Natural killer cell treated with Interleukin-12 subunit alpha and Interleukin-12 subunit beta and Interleukin-15 and Interleukin-18, amount 100 ng/mL, for 72 hours (primary cell): ENCODE data around the gene DLG5. TPM values are rescaled to one million over a fixed set of nuclear protein-coding genes. Genes with fewer than 3 reads are reported as not detected.

Source experiments
- ATAC-seq, 2 donors: fragments of 150-1000 bp; cut with Tn5 transposase in 1 of 2; sonication (Bioruptor Pico), chemical (Tn5 transposase) in 1 of 2; 2 replicates each; pipeline ENCODE4 v1.10.0; 2021
- DNase-seq: peaks from one replicate; pipeline ENCODE4 v3.0.0; 2022; ENCODE audit warnings: low spot score
- H3K27ac Mint-ChIP-seq, 2 donors: 1 replicate in 1 of 2; 2 replicates in 1 of 2; pipeline ENCODE4 v1.8.0; 2022; ENCODE audit warnings: mixed read lengths in 2 of 2, mild to moderate bottlenecking in 1 of 2, moderate library complexity in 1 of 2
- H3K27me3 Mint-ChIP-seq, 2 donors: 1 replicate in 1 of 2; 2 replicates in 1 of 2; pipeline ENCODE4 v1.8.0; 2022; ENCODE audit warnings: mixed read lengths in 2 of 2
- H3K36me3 Mint-ChIP-seq: one replicate; pipeline ENCODE4 v1.8.0; 2022; ENCODE audit warnings: mixed read lengths
- H3K4me1 Mint-ChIP-seq, 2 donors: 1 replicate in 1 of 2; 2 replicates in 1 of 2; pipeline ENCODE4 v1.8.0; 2022; ENCODE audit warnings: low read depth in 2 of 2, mixed read lengths in 2 of 2, mild to moderate bottlenecking in 1 of 2
- H3K4me3 Mint-ChIP-seq: one replicate; pipeline ENCODE4 v1.8.0; 2022; ENCODE audit warnings: mixed read lengths
- H3K9me3 Mint-ChIP-seq: 2 replicates; pipeline ENCODE4 v1.8.0; 2022; ENCODE audit warnings: mixed read lengths
- total RNA-seq, 2 donors: library from RNA; stranded (reverse); gene quantifications; one replicate each; pipeline ENCODE4 v1.2.3, GENCODE V29; 2022

The DLG5 gene
- total RNA-seq, 2 donors from 2014 or later, result 8.5 to 12.3 TPM

DNA sequence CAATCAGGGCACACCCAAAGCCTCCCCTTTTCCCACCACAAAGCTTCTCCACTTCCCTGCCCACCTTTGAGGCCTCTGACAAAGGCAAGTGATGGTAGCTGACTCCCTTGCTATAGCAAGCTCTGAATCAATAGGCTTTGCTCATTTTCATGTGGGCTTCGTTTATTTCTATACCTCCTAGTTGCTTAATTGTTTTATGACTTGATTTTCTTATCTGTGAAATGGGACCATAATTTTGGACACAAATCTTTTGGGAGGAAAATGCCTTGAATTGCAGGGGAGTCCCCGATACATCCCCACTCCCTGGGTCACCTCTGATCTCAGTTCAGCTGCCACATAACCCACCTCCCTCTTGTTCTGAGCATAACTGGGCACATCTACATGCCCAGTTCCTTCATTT, 13.7 kb upstream of the DLG5 start:
- no peak overlapping the region for H3K27ac Mint-ChIP-seq
- H3K4me3 Mint-ChIP-seq, result no peak overlapping the region
- no peaks in the 10 kb centered on the region for H3K36me3 Mint-ChIP-seq
- peaks cover 4 to 12% of the 10 kb centered on the region in 2 donors for H3K4me1 Mint-ChIP-seq
- peaks cover 3 to 7% of the 10 kb centered on the region in 2 donors for H3K27me3 Mint-ChIP-seq
- ATAC-seq, result no peak
- H3K9me3 Mint-ChIP-seq, result no peaks in the 10 kb centered on the region
- DNase-seq, result no peak

DNA sequence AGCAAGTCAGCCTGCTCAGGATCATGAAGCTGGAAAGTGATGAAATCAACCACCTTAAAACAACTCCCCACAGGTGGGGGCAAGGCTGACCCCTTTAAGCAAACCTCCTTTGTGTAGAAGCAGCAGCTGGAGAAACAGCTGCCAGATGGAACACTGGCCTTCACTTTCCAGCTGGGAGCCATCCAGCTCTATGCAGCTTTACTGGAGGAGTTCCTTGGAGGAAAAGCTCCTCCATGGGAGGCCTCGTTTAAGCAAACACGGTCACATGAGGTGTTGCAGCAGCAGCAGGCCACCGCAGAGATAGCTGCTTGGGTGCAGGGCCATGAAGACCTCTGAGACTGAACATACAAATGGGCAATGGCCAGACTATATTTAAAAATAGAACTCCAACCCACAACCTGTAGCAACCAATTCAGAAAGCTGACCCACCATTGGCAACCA, 13.0 kb upstream of the DLG5 start:
- Mint-ChIP-seq H3K4me3 (no peak overlapping the region), H3K36me3 (no peaks in the 10 kb centered on the region), H3K9me3 (no peaks in the 10 kb centered on the region), H3K4me1 (peaks cover 4 to 11% of the 10 kb centered on the region in 2 donors), H3K27ac (no peak overlapping the region), H3K27me3 (peaks cover 3 to 4% of the 10 kb centered on the region in 2 donors)
- DNase-seq (no peak), ATAC-seq (no peak)

DNA sequence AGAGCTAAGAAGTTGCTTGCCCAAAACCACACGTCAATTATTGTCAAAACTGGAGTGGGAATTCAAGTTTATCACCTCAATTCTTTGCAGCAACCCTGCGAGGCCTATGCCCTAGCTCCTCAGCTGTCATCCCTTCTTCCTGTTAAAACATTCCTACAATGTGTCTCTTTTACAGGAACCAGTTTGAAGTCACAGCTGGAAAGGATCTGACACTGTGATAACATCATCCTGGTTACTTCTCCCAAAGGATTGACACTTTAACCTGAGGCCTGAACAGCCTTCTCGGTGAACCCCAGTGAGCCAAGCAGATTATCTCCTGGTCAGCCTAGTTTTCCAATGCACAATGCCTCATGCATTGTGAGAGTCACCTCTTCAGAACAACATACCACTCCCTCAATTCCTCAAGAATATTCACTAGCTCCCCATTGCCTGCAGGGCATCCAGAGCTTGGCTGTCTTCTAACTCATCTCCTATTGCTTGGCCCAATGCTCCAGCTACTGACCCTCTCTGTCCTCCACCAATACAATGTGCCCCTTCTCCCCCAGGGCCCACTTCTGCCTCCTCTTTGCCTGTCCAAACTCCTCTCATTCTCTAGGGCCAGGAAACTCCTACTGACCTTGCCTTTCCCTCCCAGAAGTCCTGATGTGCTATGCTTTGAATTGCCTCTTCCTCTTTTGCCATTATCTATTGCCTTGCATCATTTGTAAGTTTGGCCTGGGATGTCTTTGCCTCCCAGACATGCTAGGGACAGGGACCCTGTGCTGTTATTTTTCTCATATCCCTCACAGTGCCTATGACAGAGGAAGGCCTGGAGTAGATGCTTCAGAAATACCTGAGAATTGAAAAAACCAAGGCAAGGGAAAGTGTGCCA, 10.4 kb upstream of the DLG5 start:
- ATAC-seq (no peak), DNase-seq (no peak)
- Mint-ChIP-seq H3K27me3 (peaks cover 0 to 3% of the 10 kb centered on the region in 2 donors), H3K9me3 (no peaks in the 10 kb centered on the region), H3K4me1 (no peaks in the 10 kb centered on the region), H3K36me3 (no peaks in the 10 kb centered on the region), H3K27ac (no peak overlapping the region), H3K4me3 (no peak overlapping the region)

DNA sequence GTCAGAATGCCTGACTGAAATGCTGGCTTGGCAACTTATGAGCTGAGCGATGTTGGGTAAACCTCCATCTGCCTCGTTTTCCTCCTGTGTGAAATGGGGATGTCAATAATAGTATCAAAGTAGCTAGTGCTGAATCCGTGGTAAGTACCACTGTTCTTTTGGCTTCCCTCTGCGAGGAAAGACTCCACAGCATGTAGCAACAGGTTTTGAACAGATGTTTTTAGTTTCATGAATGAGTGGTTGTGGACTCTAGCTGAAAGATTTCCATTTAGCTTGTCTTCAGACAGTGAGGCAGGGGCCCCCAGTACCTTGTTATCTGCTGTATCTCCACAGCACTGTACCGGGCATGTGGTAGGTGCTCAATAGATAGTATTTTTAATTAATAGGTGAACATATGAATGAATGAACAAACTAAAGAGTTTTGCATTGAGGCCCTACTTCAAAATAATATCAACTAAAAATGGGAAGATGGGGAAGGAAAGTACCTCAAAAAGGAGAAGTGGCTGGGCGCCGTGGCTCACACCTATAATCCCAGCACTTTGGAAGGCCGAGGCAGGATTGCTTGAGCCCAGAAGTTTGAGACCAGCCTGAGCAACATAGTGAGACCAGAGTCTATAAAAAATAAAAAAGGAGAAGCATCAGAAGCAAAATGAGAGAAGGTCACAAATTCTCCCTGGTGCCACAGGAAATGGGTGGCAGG, 5.6 kb upstream of the DLG5 start:
- no peak overlapping the region for H3K27ac Mint-ChIP-seq
- no peak overlapping the region for H3K4me3 Mint-ChIP-seq
- DNase-seq (no peak), ATAC-seq (no peak)
- H3K27me3 Mint-ChIP-seq, result peaks cover 0 to 7% of the 10 kb centered on the region in 2 donors
- no peaks in the 10 kb centered on the region for H3K36me3 Mint-ChIP-seq
- peaks cover 0 to 7% of the 10 kb centered on the region in 2 donors for H3K4me1 Mint-ChIP-seq
- no peaks in the 10 kb centered on the region for H3K9me3 Mint-ChIP-seq

DNA sequence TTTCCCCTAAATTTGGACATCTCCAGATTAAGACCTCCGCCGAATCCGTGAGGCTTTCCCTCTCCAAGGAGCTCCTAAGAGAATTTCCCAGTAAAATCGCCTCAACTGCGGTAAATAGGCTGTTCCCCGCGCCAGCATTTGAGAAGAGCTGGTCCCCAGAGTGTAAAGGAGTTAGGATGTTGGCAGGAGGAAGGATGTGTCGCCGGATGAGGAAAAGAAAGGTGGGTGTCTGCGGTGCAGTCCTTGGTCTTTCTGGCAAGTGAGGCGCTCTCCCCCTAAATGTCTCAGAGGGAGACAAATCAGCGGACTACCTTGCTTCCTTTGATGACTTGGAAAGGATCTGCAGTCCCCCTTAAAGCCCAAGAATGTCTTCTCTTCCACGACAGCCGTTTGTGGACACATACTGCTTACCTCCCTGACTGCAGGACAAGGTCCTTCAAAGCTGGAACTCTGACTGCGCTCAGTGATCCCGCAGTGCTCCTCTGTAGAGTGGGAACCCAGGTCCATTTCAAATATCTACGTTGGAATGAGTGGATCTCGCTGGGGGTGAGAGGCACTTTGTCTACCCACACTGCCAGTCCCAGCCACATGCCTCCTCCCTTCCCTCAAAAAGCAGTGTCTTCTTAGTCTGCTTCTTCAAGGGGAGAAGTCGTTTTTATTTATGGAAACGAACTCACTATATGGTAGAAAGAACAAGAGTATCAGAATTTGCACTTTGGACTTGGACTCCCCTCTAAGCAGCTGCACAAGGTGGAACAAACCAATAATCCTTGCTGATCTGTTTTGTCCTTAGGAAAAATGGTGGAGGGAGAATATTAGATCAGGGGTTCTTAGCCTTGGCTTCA, 1.1 kb upstream of the DLG5 start:
- ATAC-seq, result no peak
- Mint-ChIP-seq H3K36me3 (no peaks in the 10 kb centered on the region), H3K9me3 (no peaks in the 10 kb centered on the region), H3K27ac (peak overlapping the region; percentile 8 to 23), H3K4me1 (peaks cover 8 to 14% of the 10 kb centered on the region in 2 donors), H3K27me3 (peaks cover 6 to 10% of the 10 kb centered on the region in 2 donors), H3K4me3 (peak overlapping the region; percentile 59)
- no peak for DNase-seq

DNA sequence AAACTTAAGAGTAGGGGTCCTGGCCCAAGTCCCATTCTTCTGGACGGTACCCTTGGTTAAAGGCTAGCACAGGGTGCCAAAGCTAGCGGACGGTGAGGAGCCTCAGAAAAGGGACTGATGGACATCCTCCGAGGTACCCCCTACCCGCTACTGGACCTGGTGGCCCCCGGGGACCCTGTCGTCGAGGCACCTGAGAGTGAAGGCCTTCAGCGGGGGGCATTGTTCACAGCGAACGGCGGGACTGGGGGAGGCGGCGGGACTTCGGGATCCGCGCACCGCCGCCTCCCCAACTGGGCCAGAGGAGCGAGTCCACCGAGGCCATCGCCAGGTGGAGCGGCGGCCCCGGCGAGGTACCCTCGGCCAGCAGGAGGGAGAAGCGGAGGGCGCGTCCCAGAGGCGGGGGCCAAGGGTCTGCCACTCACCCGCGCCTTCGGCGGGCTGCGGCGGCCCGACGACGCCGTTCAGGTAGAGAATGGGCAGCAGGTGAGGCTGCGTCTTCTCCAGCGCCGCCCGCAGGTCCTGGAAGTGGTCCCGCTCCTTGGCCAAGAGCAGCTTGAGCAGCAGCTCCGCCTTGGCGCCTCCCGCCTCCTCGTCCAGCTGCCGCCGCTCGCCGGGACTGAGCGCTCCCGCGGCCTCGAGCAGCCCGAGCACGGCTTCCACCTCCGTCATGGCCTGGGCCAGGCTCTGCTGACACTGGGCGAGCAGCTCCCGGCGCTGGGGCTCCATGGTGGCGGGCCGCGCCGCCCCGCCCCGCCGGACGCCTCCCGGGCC, 575 bp downstream of the DLG5 start:
- ATAC-seq, result peak; percentile 85 to 86
- Mint-ChIP-seq H3K27me3 (peaks cover 6 to 10% of the 10 kb centered on the region in 2 donors), H3K9me3 (no peaks in the 10 kb centered on the region), H3K27ac (peak overlapping the region in 1 of 2 donors; percentile 12), H3K4me3 (peak overlapping the region; percentile 88), H3K4me1 (peaks cover 18% of the 10 kb centered on the region in 2 donors), H3K36me3 (no peaks in the 10 kb centered on the region)
- DNase-seq, result peak; percentile 64

DNA sequence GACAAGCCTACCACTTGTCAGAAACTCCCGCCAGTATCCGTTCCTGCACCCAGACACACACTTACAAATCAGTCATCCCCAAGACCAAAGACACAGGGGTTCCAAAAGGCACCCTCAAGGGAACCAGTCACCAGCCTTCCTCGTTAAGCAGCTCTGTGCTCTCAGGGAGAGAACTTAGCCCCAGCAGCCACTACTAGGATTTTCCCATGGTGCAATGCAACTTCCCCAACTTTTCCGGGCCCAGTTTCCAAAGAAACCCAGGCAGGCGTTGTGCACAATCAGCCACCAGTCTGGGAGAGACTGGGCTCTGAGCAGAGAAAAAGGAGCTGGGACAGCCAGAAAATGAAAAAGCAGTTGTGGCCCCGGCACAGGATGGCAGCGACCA, 1.2 kb downstream of the DLG5 start:
- H3K27me3 Mint-ChIP-seq, result peaks cover 6 to 10% of the 10 kb centered on the region in 2 donors
- peaks cover 24% of the 10 kb centered on the region in 2 donors for H3K4me1 Mint-ChIP-seq
- peak overlapping the region; percentile 12 to 15 for H3K27ac Mint-ChIP-seq
- H3K36me3 Mint-ChIP-seq, result no peaks in the 10 kb centered on the region
- DNase-seq (no peak), ATAC-seq (no peak)
- peak overlapping the region; percentile 88 for H3K4me3 Mint-ChIP-seq
- no peaks in the 10 kb centered on the region for H3K9me3 Mint-ChIP-seq

DNA sequence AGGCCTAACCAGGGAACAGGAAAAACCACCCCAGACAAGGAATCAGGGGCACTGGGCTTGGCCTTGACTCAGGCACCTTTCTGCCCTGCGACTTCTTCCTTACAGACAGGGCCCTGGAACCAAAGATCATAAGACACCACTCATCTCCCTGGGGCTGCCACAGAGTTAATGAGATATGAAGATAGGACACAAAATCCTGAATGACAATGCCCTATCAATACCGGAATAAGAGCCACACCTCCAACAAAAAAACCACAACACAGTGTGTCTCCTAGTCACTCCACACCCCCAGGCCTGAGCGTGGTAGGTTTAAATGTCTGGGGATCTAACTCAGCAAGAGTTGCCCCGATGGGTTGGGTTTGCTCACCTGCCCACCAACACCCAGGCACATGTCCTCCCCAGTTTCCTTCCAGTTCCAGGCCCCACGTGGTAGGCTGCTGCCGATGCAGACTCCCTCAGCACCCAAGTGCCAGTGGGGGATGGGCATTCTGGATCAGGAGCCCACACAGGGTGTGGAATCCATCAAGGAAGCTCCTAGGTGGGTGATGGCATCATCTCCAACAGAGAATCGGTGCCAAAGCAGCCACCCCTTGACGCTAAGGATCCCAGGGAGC, 3.9 kb downstream of the DLG5 start:
- H3K36me3 Mint-ChIP-seq, result no peaks in the 10 kb centered on the region
- H3K4me1 Mint-ChIP-seq, result peaks cover 26 to 30% of the 10 kb centered on the region in 2 donors
- H3K27ac Mint-ChIP-seq, result no peak overlapping the region
- H3K27me3 Mint-ChIP-seq, result peaks cover 6% of the 10 kb centered on the region in 2 donors
- no peak overlapping the region for H3K4me3 Mint-ChIP-seq
- no peaks in the 10 kb centered on the region for H3K9me3 Mint-ChIP-seq
- DNase-seq (no peak), ATAC-seq (no peak)

DNA sequence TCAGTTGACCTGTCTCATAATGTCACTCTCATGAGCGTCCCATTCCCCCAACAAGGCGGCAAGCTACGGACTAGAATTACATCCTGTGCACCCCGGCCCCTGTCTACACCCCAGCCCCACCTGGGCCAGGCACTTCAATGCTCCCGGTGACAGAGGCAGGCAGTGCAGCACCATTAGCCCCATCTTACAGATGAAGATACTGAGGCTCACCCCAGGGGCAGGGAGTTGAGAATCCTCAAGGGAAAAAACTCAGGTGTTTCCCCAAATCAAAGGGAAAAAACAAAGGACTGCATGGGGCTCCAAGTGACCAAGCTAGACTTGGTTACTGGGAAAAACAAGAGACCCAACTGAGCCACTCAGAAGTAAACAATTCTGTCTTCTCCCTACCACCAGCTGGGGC, 4.5 kb downstream of the DLG5 start:
- H3K4me1 Mint-ChIP-seq, result peaks cover 25 to 26% of the 10 kb centered on the region in 2 donors
- DNase-seq, result no peak
- no peak overlapping the region for H3K4me3 Mint-ChIP-seq
- no peaks in the 10 kb centered on the region for H3K36me3 Mint-ChIP-seq
- H3K27ac Mint-ChIP-seq, result no peak overlapping the region
- H3K27me3 Mint-ChIP-seq, result peaks cover 2 to 6% of the 10 kb centered on the region in 2 donors
- ATAC-seq, result no peak
- no peaks in the 10 kb centered on the region for H3K9me3 Mint-ChIP-seq

DNA sequence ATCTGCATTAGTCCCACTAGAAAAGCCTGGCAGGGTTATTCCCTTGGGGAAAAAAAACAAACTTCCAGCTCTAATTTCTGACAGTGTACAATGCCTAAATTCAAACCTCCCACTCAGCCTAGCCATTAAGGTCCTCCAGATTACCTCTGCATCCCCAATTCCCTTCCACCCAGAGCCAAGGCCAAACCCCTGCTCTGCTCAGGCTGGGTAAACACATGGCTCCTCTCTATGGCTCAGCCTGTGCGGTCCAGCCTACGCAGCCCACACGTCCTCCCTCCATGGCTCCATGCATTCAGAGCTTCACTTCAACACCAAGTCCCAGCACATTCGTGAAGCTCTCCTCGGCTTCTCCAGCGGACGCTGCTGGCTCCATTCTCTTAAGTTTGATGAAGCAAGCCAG, 5.2 kb downstream of the DLG5 start:
- Mint-ChIP-seq H3K4me3 (no peak overlapping the region), H3K9me3 (no peaks in the 10 kb centered on the region), H3K27me3 (peaks cover 2 to 6% of the 10 kb centered on the region in 2 donors), H3K4me1 (peaks cover 25 to 26% of the 10 kb centered on the region in 2 donors), H3K27ac (no peak overlapping the region), H3K36me3 (no peaks in the 10 kb centered on the region)
- no peak for ATAC-seq
- no peak for DNase-seq

DNA sequence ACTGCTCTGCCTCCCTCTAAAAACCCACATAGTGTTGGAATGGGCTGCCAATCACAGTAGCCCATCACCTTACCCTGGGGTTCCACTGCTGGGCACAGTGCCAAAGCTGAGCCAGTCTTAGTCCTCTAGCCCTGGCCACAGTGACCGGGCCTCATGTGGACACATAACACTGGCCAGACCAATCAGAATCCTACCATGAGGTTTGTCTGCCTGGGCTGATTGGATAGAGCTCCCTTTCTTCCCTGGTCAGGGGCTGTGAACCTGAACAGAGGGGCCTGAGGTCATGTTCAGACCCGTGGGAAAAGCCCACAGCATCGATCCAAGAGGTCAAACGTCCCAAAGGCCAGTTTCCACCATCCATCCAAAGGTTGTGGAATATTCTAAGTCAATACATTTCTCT, 6.1 kb downstream of the DLG5 start:
- peaks cover 24 to 25% of the 10 kb centered on the region in 2 donors for H3K4me1 Mint-ChIP-seq
- H3K27me3 Mint-ChIP-seq, result peaks cover 2 to 5% of the 10 kb centered on the region in 2 donors
- no peak overlapping the region for H3K27ac Mint-ChIP-seq
- H3K36me3 Mint-ChIP-seq, result no peaks in the 10 kb centered on the region
- no peak for DNase-seq
- H3K9me3 Mint-ChIP-seq, result no peaks in the 10 kb centered on the region
- no peak for ATAC-seq
- H3K4me3 Mint-ChIP-seq, result no peak overlapping the region

DNA sequence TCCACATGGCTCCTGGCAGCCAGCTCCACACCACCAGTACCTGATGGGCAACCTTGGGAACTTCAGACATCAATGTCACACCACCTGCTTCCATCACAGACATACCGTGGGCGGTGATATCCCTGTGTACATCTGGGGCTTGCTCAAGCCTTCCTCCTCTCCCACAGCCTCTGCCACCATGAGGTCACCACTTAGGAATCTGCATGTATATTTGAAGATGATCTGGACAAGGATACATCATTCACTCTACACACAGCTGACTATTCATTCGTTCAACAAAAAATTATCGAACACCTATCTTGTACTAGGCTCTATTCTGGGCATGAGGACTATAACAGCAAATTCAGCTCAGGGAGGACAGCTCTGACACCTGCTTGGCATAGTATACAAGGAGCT, 6.8 kb downstream of the DLG5 start:
- Mint-ChIP-seq H3K27ac (no peak overlapping the region), H3K36me3 (no peaks in the 10 kb centered on the region), H3K9me3 (no peaks in the 10 kb centered on the region), H3K4me3 (no peak overlapping the region), H3K27me3 (no peaks in the 10 kb centered on the region), H3K4me1 (peaks cover 18% of the 10 kb centered on the region in 2 donors)
- no peak for ATAC-seq
- no peak for DNase-seq
